CD4-positive, alpha-beta T cell treated with Interleukin-10 for 1 hour (primary cell): ENCODE measurements around the gene PRR5L.
A peak's percentile ranks its signal among the peaks of the same experiment; 100 is the strongest.

Source experiments
- DNase-seq: peaks from one replicate; pipeline ENCODE4 v3.0.0-alpha.2; 2020

The PRR5L gene

GRCh38 chr11:36380296-36381014 lies 84.4 kb downstream of the PRR5L start:
- DNase-seq, result no peak

GRCh38 chr11:36381015-36381360 lies 84.9 kb downstream of the PRR5L start:
- DNase-seq, result peak; percentile 44

GRCh38 chr11:36383195-36383594 lies 87.1 kb downstream of the PRR5L start:
- no peak for DNase-seq

GRCh38 chr11:36385121-36385970 lies 89.3 kb downstream of the PRR5L start:
- peak; percentile 40 for DNase-seq

GRCh38 chr11:36386411-36386810 lies 90.3 kb downstream of the PRR5L start:
- no peak for DNase-seq

- no peak for DNase-seq
Measured at GRCh38 chr11:36388071-36388470, 92.0 kb downstream of the PRR5L start.

GRCh38 chr11:36388951-36389350 lies 92.9 kb downstream of the PRR5L start:
- no peak for DNase-seq

- no peak for DNase-seq
Measured at GRCh38 chr11:36389811-36390210, 93.7 kb downstream of the PRR5L start.

- DNase-seq, result no peak
Measured at GRCh38 chr11:36390963-36391471, 94.9 kb downstream of the PRR5L start.

GRCh38 chr11:36392196-36392595 lies 96.1 kb downstream of the PRR5L start:
- DNase-seq, result no peak

- peak; percentile 40 for DNase-seq
Measured at GRCh38 chr11:36394056-36394455, 98.0 kb downstream of the PRR5L start.

- no peak for DNase-seq
Measured at GRCh38 chr11:36394926-36395325, 98.8 kb downstream of the PRR5L start.

GRCh38 chr11:36395978-36396736 lies 100.1 kb downstream of the PRR5L start:
- no peak for DNase-seq

- no peak for DNase-seq
Measured at GRCh38 chr11:36398231-36398953, 102.3 kb downstream of the PRR5L start.

GRCh38 chr11:36399236-36399635 lies 103.1 kb downstream of the PRR5L start:
- DNase-seq, result no peak

GRCh38 chr11:36399745-36400144 lies 103.7 kb downstream of the PRR5L start:
- DNase-seq, result no peak

- no peak for DNase-seq
Measured at GRCh38 chr11:36400766-36401455, 104.8 kb downstream of the PRR5L start.

- no peak for DNase-seq
Measured at GRCh38 chr11:36402568-36403170, 106.6 kb downstream of the PRR5L start.

- DNase-seq, result no peak
Measured at GRCh38 chr11:36403661-36404060, 107.6 kb downstream of the PRR5L start.

GRCh38 chr11:36404831-36405230 lies 108.7 kb downstream of the PRR5L start:
- no peak for DNase-seq

GRCh38 chr11:36405585-36406367 lies 109.7 kb downstream of the PRR5L start:
- DNase-seq, result no peak
